AG09309 (cell line): ENCODE measurements around the gene OR2A14.
"Not testable (repeated sequence)": the region's sequence is repeated elsewhere in the genome, so short reads cannot be mapped to it uniquely, and the experiment has no call there.

Source experiments
- DNase-seq: peaks from one replicate; pipeline ENCODE4 v3.0.0-alpha.2; 2010; ENCODE audit warnings: low read depth
- H3K4me3 ChIP-seq: 2 replicates; pipeline ENCODE4 v1.5.1; 2011; ENCODE audit warnings: mild to moderate bottlenecking, low read depth, low read length, moderate library complexity; ENCODE audit not compliant: control insufficient read depth
- CTCF ChIP-seq: IDR thresholded peaks from 2 replicates; pipeline ENCODE4 v1.5.1; 2011; ENCODE audit warnings: mild to moderate bottlenecking, low read depth, low read length, inconsistent platforms; ENCODE audit not compliant: insufficient read depth, control insufficient read depth; ENCODE audit errors: missing control alignments

Gene OR2A14

GRCh38 chr7:144142187-144142586 lies 19.2 kb downstream of the OR2A14 start:
- TF ChIP-seq CTCF = no peak
- no peak for DNase-seq
- no peak overlapping the region for H3K4me3 ChIP-seq

GRCh38 chr7:144144426-144144825 lies 21.4 kb downstream of the OR2A14 start:
- H3K4me3 ChIP-seq = no peak overlapping the region
- no peak for DNase-seq

GRCh38 chr7:144148224-144148827 lies 25.4 kb downstream of the OR2A14 start:
- no peak for DNase-seq
- H3K4me3 ChIP-seq = no peak overlapping the region
- no peak for TF ChIP-seq CTCF

More at GRCh38 chr7:144144426-144144825, 21.4 kb downstream of the OR2A14 start:
- no peak for TF ChIP-seq CTCF

GRCh38 chr7:144158861-144159260 lies 35.9 kb downstream of the OR2A14 start:
- H3K4me3 ChIP-seq = no peak overlapping the region
- TF ChIP-seq CTCF = no peak
- DNase-seq = no peak

GRCh38 chr7:144164784-144165183 lies 41.8 kb downstream of the OR2A14 start:
- no peak overlapping the region for H3K4me3 ChIP-seq
- DNase-seq = no peak

GRCh38 chr7:144171594-144172350 lies 48.8 kb downstream of the OR2A14 start:
- not testable (repeated sequence) for H3K4me3 ChIP-seq, DNase-seq

More at GRCh38 chr7:144164784-144165183, 41.8 kb downstream of the OR2A14 start:
- TF ChIP-seq CTCF = no peak

GRCh38 chr7:144174613-144175012 lies 51.6 kb downstream of the OR2A14 start:
- no peak for TF ChIP-seq CTCF
- DNase-seq = no peak

More at GRCh38 chr7:144174613-144175012, 51.6 kb downstream of the OR2A14 start:
- H3K4me3 ChIP-seq = no peak overlapping the region
